B cell (primary cell): Measurements from ENCODE around the gene ABHD2. TPM values are rescaled to one million over a fixed set of nuclear protein-coding genes. Genes with fewer than 3 reads are reported as not detected.

Experiments used
- ATAC-seq: fragments of 200-7000 bp; cut with Tn5 transposase; one replicate; pipeline ENCODE4 v1.10.0; 2021; ENCODE audit warnings: low read depth, mild to moderate bottlenecking, moderate number of reproducible peaks, moderate library complexity
- CTCF ChIA-PET: fragments of 350-600 bp; sonication (Branson Sonifier 250); formaldehyde crosslinking; loops from one replicate; lab custom pipeline; 2021; ENCODE audit warnings: antibody characterized with exemption, inconsistent platforms; lab: Charles Lee
- POLR2A ChIA-PET: fragments of 350-600 bp; sonication (Branson Sonifier 250); formaldehyde crosslinking; loops from one replicate; lab custom pipeline; 2021; ENCODE audit warnings: antibody characterized with exemption; lab: Charles Lee
- DNase-seq: peaks from one replicate; pipeline ENCODE4 v3.0.0; 2013
- H2AFZ ChIP-seq: 2 replicates; pipeline ENCODE4 v1.6.1; 2012; ENCODE audit warnings: mild to moderate bottlenecking, low read depth, low read length; ENCODE audit not compliant: insufficient read depth, poor library complexity, severe bottlenecking
- H3K27ac ChIP-seq, 2 donors: 1 replicate in 1 of 2; 2 replicates in 1 of 2; pipeline ENCODE4 v1.5.1; 2012 to 2013; ENCODE audit warnings: low read length in 2 of 2, mild to moderate bottlenecking in 2 of 2, moderate library complexity in 1 of 2
- H3K27me3 ChIP-seq, 4 experiments: fragments of 200-600 bp in 1 of 4; sonication (generic) in 1 of 4; replicated peaks in 1 of 4; 1 replicate in 2 of 4; 2 replicates in 2 of 4; pipeline versions ENCODE4 v1.6.1 to v1.7.0; 2013 to 2016; ENCODE audit warnings: low read length in 3 of 4, mild to moderate bottlenecking in 2 of 4, mixed read lengths in 1 of 4, moderate library complexity in 1 of 4; ENCODE audit not compliant: insufficient read depth in 4 of 4, control insufficient read depth in 3 of 4; ENCODE audit errors: control extremely low read depth in 1 of 4
- H3K36me3 ChIP-seq, 2 experiments: replicated peaks in 1 of 2; 1 replicate in 1 of 2; 2 replicates in 1 of 2; pipeline versions ENCODE4 v1.6.1 to v1.7.1; 2013; ENCODE audit warnings: low read length in 1 of 2; ENCODE audit not compliant: insufficient read depth in 2 of 2, control insufficient read depth in 1 of 2; ENCODE audit errors: control extremely low read depth in 1 of 2, extremely low read depth in 1 of 2
- H3K4me1 ChIP-seq, 2 donors: fragments of 200-600 bp in 1 of 2; sonication (generic) in 1 of 2; 1 replicate in 1 of 2; 2 replicates in 1 of 2; pipeline versions ENCODE4 v1.5.1 to v1.6.1; 2013 to 2017; ENCODE audit warnings: low read length in 2 of 2; ENCODE audit not compliant: control insufficient read depth in 2 of 2, insufficient read depth in 2 of 2
- H3K4me2 ChIP-seq: replicated peaks from 2 replicates; pipeline ENCODE3; 2012; ENCODE audit warnings: mild to moderate bottlenecking, low read depth, low read length; ENCODE audit not compliant: poor library complexity, severe bottlenecking
- H3K4me3 ChIP-seq, 5 experiments: fragments of 200-600 bp in 1 of 5; sonication (generic) in 1 of 5; 1 replicate in 3 of 5; 2 replicates in 2 of 5; pipeline versions ENCODE4 v1.5.1 to v1.7.0; 2011 to 2016; ENCODE audit warnings: low read length in 4 of 5, mild to moderate bottlenecking in 4 of 5, low read depth in 2 of 5, control low read depth in 1 of 5, moderate library complexity in 1 of 5; ENCODE audit not compliant: insufficient read depth in 1 of 5; ENCODE audit errors: control extremely low read depth in 1 of 5, extremely low read depth in 1 of 5
- H3K79me2 ChIP-seq: fragments of 200-600 bp; sonication (generic); one replicate; pipeline ENCODE4 v1.6.0; 2016; ENCODE audit warnings: low read length; ENCODE audit not compliant: control insufficient read depth, insufficient read depth
- H3K9ac ChIP-seq: fragments of 200-600 bp; sonication (generic); 2 replicates; pipeline ENCODE4 v1.6.1; 2017; ENCODE audit warnings: mild to moderate bottlenecking, low read length, moderate library complexity
- H3K9me3 ChIP-seq, 3 donors: one replicate each; pipeline versions ENCODE4 v1.6.1 to v1.7.1; 2013; ENCODE audit warnings: low read length in 2 of 3; ENCODE audit not compliant: control insufficient read depth in 2 of 3, insufficient read depth in 1 of 3; ENCODE audit errors: control extremely low read depth in 1 of 3
- H4K20me1 ChIP-seq: 2 replicates; pipeline ENCODE4 v1.6.0; 2012; ENCODE audit warnings: mild to moderate bottlenecking, low read length; ENCODE audit not compliant: insufficient read depth, control insufficient read depth, poor library complexity, severe bottlenecking
- H3K27ac Mint-ChIP-seq: one replicate; pipeline ENCODE4 v1.8.0; 2021; ENCODE audit warnings: mixed read lengths
- H3K27me3 Mint-ChIP-seq: one replicate; pipeline ENCODE4 v1.8.0; 2021; ENCODE audit warnings: mixed read lengths
- H3K4me1 Mint-ChIP-seq: one replicate; pipeline ENCODE4 v1.8.0; 2021; ENCODE audit warnings: mixed read lengths
- H3K4me3 Mint-ChIP-seq: one replicate; pipeline ENCODE4 v1.8.0; 2021; ENCODE audit warnings: mixed read lengths
- H3K9me3 Mint-ChIP-seq: one replicate; pipeline ENCODE4 v1.8.0; 2022; ENCODE audit warnings: mixed read lengths; ENCODE audit not compliant: insufficient read depth
- EZH2 ChIP-seq: IDR thresholded peaks from 2 replicates; pipeline ENCODE4 v1.6.1; 2012; ENCODE audit warnings: borderline replicate concordance, low read depth, mild to moderate bottlenecking, moderate library complexity, low read length; ENCODE audit not compliant: insufficient read depth, poor library complexity, severe bottlenecking
- WGBS: methylation state at CpG from one replicate; pipeline ENCODE4 v1.1.5; 2013; ENCODE audit warnings: missing lambda C conversion rate; ENCODE audit not compliant: insufficient coverage; 5-methylcytosine and 5-hydroxymethylcytosine counted together
- intact Hi-C: fragments of 100-400 bp; cut with micrococcal nuclease; formaldehyde crosslinking; loops from one replicate; pipeline ENCODE4 v1.10.0; 2022
- polyA plus RNA-seq: library from polyadenylated mRNA; depleted of rRNA; stranded (reverse); fragments of >200 nt; gene quantifications from 2 replicates; pipeline ENCODE4 v1.2.3, GENCODE V29; 2012
- total RNA-seq, 2 donors: library from RNA; stranded (reverse); fragments of 120-200 nt in 1 of 2; gene quantifications; 1 replicate in 1 of 2; 2 replicates in 1 of 2; pipeline versions ENCODE4 v1.2.3 to v1.2.4, GENCODE V29; 2013 to 2022
- TF ChIP-seq, protein P1 (sequence below): fragments of 200-600 bp; IDR thresholded peaks from one replicate; pipeline ENCODE4 v1.8.0; 2022; ENCODE audit warnings: antibody characterized with exemption, mild to moderate bottlenecking

The ABHD2 gene
- total and polyA plus RNA-seq, 2 donors (not counting 1 experiment from before 2014, with no cell fraction given) = 7.1 to 45.8 TPM

DNA sequence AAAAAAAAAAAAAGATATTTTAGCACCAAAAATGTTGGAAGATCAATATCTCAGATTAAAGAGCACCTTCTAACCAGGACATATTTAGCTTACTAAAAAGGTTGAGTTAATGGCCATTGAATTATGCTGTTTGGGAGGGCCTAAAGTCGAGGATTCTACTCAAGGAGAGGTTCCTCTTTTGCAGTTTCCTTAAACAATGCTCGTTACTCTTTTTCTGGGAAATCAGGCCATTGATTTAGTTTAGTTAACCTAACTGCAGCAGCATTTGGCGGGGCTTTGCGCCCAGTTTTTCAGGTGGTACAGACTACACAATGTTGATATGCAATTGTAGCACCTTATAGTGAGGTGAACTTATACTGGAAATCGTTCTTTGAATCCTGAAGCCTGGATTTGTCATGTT lies 6.8 kb downstream of the ABHD2 start:
- CTCF ChIA-PET = interaction anchor here (1.2 kb wide), 1 partner anchor 34 kb away, joined by 5 read pairs; no protein-coding TSS in a partner anchor
- Histone ChIP-seq H3K27me3 (no peaks in the 10 kb centered on the region), H3K79me2 (peaks cover 86% of the 10 kb centered on the region), H3K4me1 (peaks cover 18% of the 10 kb centered on the region in 2 donors), H3K4me2 (no peak overlapping the region), H3K4me3 (no peak overlapping the region), H3K9ac (no peak overlapping the region), H3K9me3 (no peaks in the 10 kb centered on the region), H2AFZ (no peak overlapping the region), H3K36me3 (peaks cover 2 to 11% of the 10 kb centered on the region in 2 experiments), H4K20me1 (peaks cover 12% of the 10 kb centered on the region), H3K27ac (no peak overlapping the region)
- WGBS = 81% methylated on average over 4 of the region's 5 CpGs
- H3K27me3 Mint-ChIP-seq = no peaks in the 10 kb centered on the region
- H3K9me3 Mint-ChIP-seq = no peaks in the 10 kb centered on the region
- POLR2A ChIA-PET = no interaction called here
- H3K4me1 Mint-ChIP-seq = peaks cover 21% of the 10 kb centered on the region
- no peak overlapping the region for H3K27ac Mint-ChIP-seq
- TF ChIP-seq, protein P1, sequence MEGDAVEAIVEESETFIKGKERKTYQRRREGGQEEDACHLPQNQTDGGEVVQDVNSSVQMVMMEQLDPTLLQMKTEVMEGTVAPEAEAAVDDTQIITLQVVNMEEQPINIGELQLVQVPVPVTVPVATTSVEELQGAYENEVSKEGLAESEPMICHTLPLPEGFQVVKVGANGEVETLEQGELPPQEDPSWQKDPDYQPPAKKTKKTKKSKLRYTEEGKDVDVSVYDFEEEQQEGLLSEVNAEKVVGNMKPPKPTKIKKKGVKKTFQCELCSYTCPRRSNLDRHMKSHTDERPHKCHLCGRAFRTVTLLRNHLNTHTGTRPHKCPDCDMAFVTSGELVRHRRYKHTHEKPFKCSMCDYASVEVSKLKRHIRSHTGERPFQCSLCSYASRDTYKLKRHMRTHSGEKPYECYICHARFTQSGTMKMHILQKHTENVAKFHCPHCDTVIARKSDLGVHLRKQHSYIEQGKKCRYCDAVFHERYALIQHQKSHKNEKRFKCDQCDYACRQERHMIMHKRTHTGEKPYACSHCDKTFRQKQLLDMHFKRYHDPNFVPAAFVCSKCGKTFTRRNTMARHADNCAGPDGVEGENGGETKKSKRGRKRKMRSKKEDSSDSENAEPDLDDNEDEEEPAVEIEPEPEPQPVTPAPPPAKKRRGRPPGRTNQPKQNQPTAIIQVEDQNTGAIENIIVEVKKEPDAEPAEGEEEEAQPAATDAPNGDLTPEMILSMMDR = no peak
- DNase-seq (no peak), ATAC-seq (no peak)
- intact Hi-C loops = no loop called here
- H3K4me3 Mint-ChIP-seq = no peak overlapping the region

DNA sequence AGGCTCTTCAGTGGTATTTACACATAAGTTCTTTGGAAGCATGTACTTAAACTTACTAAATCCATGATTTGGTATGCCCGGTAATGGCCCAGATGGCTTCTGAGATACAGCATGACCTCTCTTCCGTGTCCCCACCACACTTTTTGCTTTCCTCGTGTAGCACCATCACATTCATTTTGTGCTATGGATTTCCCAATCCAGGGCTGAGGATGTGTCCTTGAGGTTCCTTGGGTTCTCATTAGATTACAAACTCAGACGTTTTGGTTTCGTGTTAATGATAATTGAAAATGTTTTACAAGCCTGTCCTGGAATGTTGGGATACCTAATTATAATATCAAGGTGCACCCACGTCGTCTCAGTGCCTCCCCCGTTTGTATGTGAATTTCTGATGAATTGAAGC lies 7.3 kb downstream of the ABHD2 start:
- ATAC-seq = no peak
- no peak overlapping the region for H3K4me2 ChIP-seq
- Mint-ChIP-seq H3K4me3 (no peak overlapping the region), H3K27ac (no peak overlapping the region), H3K27me3 (no peaks in the 10 kb centered on the region), H3K4me1 (peaks cover 16% of the 10 kb centered on the region), H3K9me3 (no peaks in the 10 kb centered on the region)
- no peaks in the 10 kb centered on the region for H3K9me3 ChIP-seq
- intact Hi-C loops = no loop called here
- peaks cover 14 to 15% of the 10 kb centered on the region in 2 donors for H3K4me1 ChIP-seq
- H4K20me1 ChIP-seq = peaks cover 12% of the 10 kb centered on the region
- no peak for DNase-seq
- H3K36me3 ChIP-seq = peaks cover 2 to 11% of the 10 kb centered on the region in 2 experiments
- no peaks in the 10 kb centered on the region for H3K27me3 ChIP-seq
- ChIA-PET POLR2A (no interaction called here), CTCF (no interaction called here)
- H3K9ac ChIP-seq = no peak overlapping the region
- 97% methylated on average over 6 of the region's 8 CpGs for WGBS
- no peak overlapping the region for H3K4me3 ChIP-seq
- TF ChIP-seq EZH2 = no peak
- TF ChIP-seq, protein P1 = no peak
- no peak overlapping the region for H3K27ac ChIP-seq
- H2AFZ ChIP-seq = no peak overlapping the region
- H3K79me2 ChIP-seq = peaks cover 88% of the 10 kb centered on the region
